ENCODE results near the gene OTUD1. TPM values are rescaled to one million over a fixed set of nuclear protein-coding genes. Genes with fewer than 3 reads are reported as not detected.
A peak's percentile ranks its signal among the peaks of the same experiment; 100 is the strongest.

Gene OTUD1
- total and polyA plus RNA-seq, 2 experiments from 2014 or later: 2.1 to 8.1 TPM

GRCh38 chr10:23403278-23403677, 35.6 kb upstream of the OTUD1 start:
- H3K79me2 ChIP-seq (ENCODE audit: insufficient read depth): no peaks in the 10 kb centered on the region
- H3K27ac ChIP-seq: no peak overlapping the region
- no peak overlapping the region for H3K4me2 ChIP-seq (ENCODE audit: unreplicated experiment)
- TF ChIP-seq EZH2phosphoT487 (IDR thresholded peaks at IDR 0.05; ENCODE audit: insufficient read depth, low read depth) (no peak), EZH2 (IDR thresholded peaks at IDR 0.05; ENCODE audit: insufficient read depth, poor library complexity, severe bottlenecking) (no peak)
- no peaks in the 10 kb centered on the region for H3K9me3 ChIP-seq (ENCODE audit: low read depth)
- no peaks in the 10 kb centered on the region for H3K36me3 ChIP-seq (ENCODE audit: low read depth)
- peaks cover 22% of the 10 kb centered on the region for H3K4me1 ChIP-seq (ENCODE audit: insufficient read depth)
- H3K9ac ChIP-seq: no peak overlapping the region
- peaks cover 7% of the 10 kb centered on the region; the same call in 1 of the 2 replicates for H3F3A ChIP-seq (ENCODE audit: insufficient read depth)
- no peaks in the 10 kb centered on the region for H4K20me1 ChIP-seq (ENCODE audit: insufficient read depth)
- DNase-seq: no peak
- H2AFZ ChIP-seq: no peak overlapping the region
- H3K4me3 ChIP-seq: no peak overlapping the region
- in situ Hi-C loops (cut with MboI): no loop called here
- no peaks in the 10 kb centered on the region; the same call in 1 of the 2 replicates for H3K9me2 ChIP-seq (ENCODE audit: insufficient read depth)
- H3K27me3 ChIP-seq (replicated peaks; ENCODE audit: insufficient read depth): no peaks in the 10 kb centered on the region
- WGBS, 2 experiments (ENCODE audit: low coverage in 1 of 2, low lambda C conversion rate in 2 of 2, missing lambda C conversion rate in 2 of 2): 90 to 93% methylated on average over 1 of the region's 1 CpG

GRCh38 chr10:23403719-23404118, 35.2 kb upstream of the OTUD1 start:
- no peaks in the 10 kb centered on the region for H4K20me1 ChIP-seq (ENCODE audit: insufficient read depth)
- no peak overlapping the region for H3K4me3 ChIP-seq
- TF ChIP-seq EZH2phosphoT487 (IDR thresholded peaks at IDR 0.05; ENCODE audit: insufficient read depth, low read depth) (no peak), EZH2 (IDR thresholded peaks at IDR 0.05; ENCODE audit: insufficient read depth, poor library complexity, severe bottlenecking) (no peak)
- DNase-seq: no peak
- H3F3A ChIP-seq (ENCODE audit: insufficient read depth): peaks cover 7% of the 10 kb centered on the region; the same call in 1 of the 2 replicates
- 93 to 98% methylated on average over 3 of the region's 3 CpGs for WGBS, 2 experiments (ENCODE audit: low coverage in 1 of 2, low lambda C conversion rate in 2 of 2, missing lambda C conversion rate in 2 of 2)
- in situ Hi-C loops (cut with MboI): no loop called here
- H3K4me2 ChIP-seq (ENCODE audit: unreplicated experiment): no peak overlapping the region
- H3K9me2 ChIP-seq (ENCODE audit: insufficient read depth): no peaks in the 10 kb centered on the region; the same call in 1 of the 2 replicates
- H2AFZ ChIP-seq: no peak overlapping the region
- H3K27ac ChIP-seq: no peak overlapping the region
- no peaks in the 10 kb centered on the region for H3K79me2 ChIP-seq (ENCODE audit: insufficient read depth)
- no peaks in the 10 kb centered on the region for H3K9me3 ChIP-seq (ENCODE audit: low read depth)
- H3K9ac ChIP-seq: no peak overlapping the region
- H3K27me3 ChIP-seq (replicated peaks; ENCODE audit: insufficient read depth): no peaks in the 10 kb centered on the region
- H3K36me3 ChIP-seq (ENCODE audit: low read depth): no peaks in the 10 kb centered on the region
- H3K4me1 ChIP-seq (ENCODE audit: insufficient read depth): peaks cover 25% of the 10 kb centered on the region

GRCh38 chr10:23404461-23404980, 34.4 kb upstream of the OTUD1 start:
- 86 to 87% methylated on average over 5 of the region's 5 CpGs for WGBS, 2 experiments (ENCODE audit: low coverage in 1 of 2, low lambda C conversion rate in 2 of 2, missing lambda C conversion rate in 2 of 2)
- no peak overlapping the region for H3K27ac ChIP-seq
- H2AFZ ChIP-seq: no peak overlapping the region
- no peaks in the 10 kb centered on the region for H3K79me2 ChIP-seq (ENCODE audit: insufficient read depth)
- H3K9me3 ChIP-seq (ENCODE audit: low read depth): no peaks in the 10 kb centered on the region
- no peaks in the 10 kb centered on the region; the same call in 1 of the 2 replicates for H3K9me2 ChIP-seq (ENCODE audit: insufficient read depth)
- TF ChIP-seq EZH2 (IDR thresholded peaks at IDR 0.05; ENCODE audit: insufficient read depth, poor library complexity, severe bottlenecking) (no peak), EZH2phosphoT487 (IDR thresholded peaks at IDR 0.05; ENCODE audit: insufficient read depth, low read depth) (no peak)
- H3K27me3 ChIP-seq (replicated peaks; ENCODE audit: insufficient read depth): no peaks in the 10 kb centered on the region
- in situ Hi-C loops (cut with MboI): no loop called here
- H3K4me1 ChIP-seq (ENCODE audit: insufficient read depth): peaks cover 25% of the 10 kb centered on the region
- H3K4me3 ChIP-seq: no peak overlapping the region
- H4K20me1 ChIP-seq (ENCODE audit: insufficient read depth): no peaks in the 10 kb centered on the region
- H3K9ac ChIP-seq: no peak overlapping the region
- peak overlapping the region; percentile 11 for H3K4me2 ChIP-seq (ENCODE audit: unreplicated experiment)
- peak; percentile 53 for DNase-seq
- H3K36me3 ChIP-seq (ENCODE audit: low read depth): no peaks in the 10 kb centered on the region
- H3F3A ChIP-seq (ENCODE audit: insufficient read depth): peaks cover 7% of the 10 kb centered on the region; the same call in 1 of the 2 replicates

GRCh38 chr10:23405540-23405939, 33.3 kb upstream of the OTUD1 start:
- H3K27ac ChIP-seq: no peak overlapping the region
- in situ Hi-C loops (cut with MboI): no loop called here
- 84 to 94% methylated on average over 3 of the region's 3 CpGs for WGBS, 2 experiments (ENCODE audit: low coverage in 1 of 2, low lambda C conversion rate in 2 of 2, missing lambda C conversion rate in 2 of 2)

More at GRCh38 chr10:23405540-23405939, 33.3 kb upstream of the OTUD1 start:
- Histone ChIP-seq H3K4me2 (ENCODE audit: unreplicated experiment) (no peak overlapping the region), H4K20me1 (ENCODE audit: insufficient read depth) (no peaks in the 10 kb centered on the region), H3F3A (ENCODE audit: insufficient read depth) (peaks cover 2% of the 10 kb centered on the region; the same call in 1 of the 2 replicates), H3K4me3 (no peak overlapping the region), H3K27me3 (replicated peaks; ENCODE audit: insufficient read depth) (no peaks in the 10 kb centered on the region), H3K4me1 (ENCODE audit: insufficient read depth) (peaks cover 17% of the 10 kb centered on the region), H3K9ac (no peak overlapping the region), H3K79me2 (ENCODE audit: insufficient read depth) (no peaks in the 10 kb centered on the region), H3K36me3 (ENCODE audit: low read depth) (no peaks in the 10 kb centered on the region), H3K9me2 (ENCODE audit: insufficient read depth) (no peaks in the 10 kb centered on the region; the same call in 1 of the 2 replicates), H3K9me3 (ENCODE audit: low read depth) (no peaks in the 10 kb centered on the region), H2AFZ (no peak overlapping the region)
- no peak for DNase-seq
- TF ChIP-seq EZH2phosphoT487 (IDR thresholded peaks at IDR 0.05; ENCODE audit: insufficient read depth, low read depth) (no peak), EZH2 (IDR thresholded peaks at IDR 0.05; ENCODE audit: insufficient read depth, poor library complexity, severe bottlenecking) (no peak)

Measured in GM23248 (cell line).